Activated CD4-positive, alpha-beta T cell treated with anti-CD3 and anti-CD28 coated beads, Interleukin-2, amount 10 ng/mL, durations not matched to agents 24 days and 14 days (primary cell): Measurements from ENCODE around the gene UBA3. TPM values are rescaled to one million over a fixed set of nuclear protein-coding genes. Genes with fewer than 3 reads are reported as not detected.
A peak's percentile ranks its signal among the peaks of the same experiment; 100 is the strongest.

Experiments
- DNase-seq: peaks from one replicate; pipeline ENCODE4 v3.0.0; 2022
- H3K27ac Mint-ChIP-seq: one replicate; pipeline ENCODE4 v1.8.0; 2022; ENCODE audit warnings: mild to moderate bottlenecking, mixed read lengths
- H3K27me3 Mint-ChIP-seq: one replicate; pipeline ENCODE4 v1.8.0; 2022; ENCODE audit warnings: mixed read lengths
- H3K36me3 Mint-ChIP-seq: one replicate; pipeline ENCODE4 v1.8.0; 2022; ENCODE audit warnings: low read depth, mild to moderate bottlenecking, mixed read lengths
- H3K4me1 Mint-ChIP-seq: one replicate; pipeline ENCODE4 v1.8.0; 2021; ENCODE audit warnings: mixed read lengths
- H3K4me3 Mint-ChIP-seq: one replicate; pipeline ENCODE4 v1.8.0; 2022; ENCODE audit warnings: mild to moderate bottlenecking, moderate library complexity, mixed read lengths
- H3K9me3 Mint-ChIP-seq: one replicate; pipeline ENCODE4 v1.8.0; 2021; ENCODE audit warnings: mixed read lengths
- intact Hi-C: fragments of 100-400 bp; cut with micrococcal nuclease; formaldehyde crosslinking; loops from one replicate; pipeline ENCODE4 v1.15.1; 2023
- total RNA-seq: library from RNA; stranded (reverse); gene quantifications from 2 replicates; pipeline ENCODE4 v1.2.3, GENCODE V29; 2022

Gene UBA3
- total RNA-seq, 1 donor from 2014 or later = 95.3 TPM

DNA sequence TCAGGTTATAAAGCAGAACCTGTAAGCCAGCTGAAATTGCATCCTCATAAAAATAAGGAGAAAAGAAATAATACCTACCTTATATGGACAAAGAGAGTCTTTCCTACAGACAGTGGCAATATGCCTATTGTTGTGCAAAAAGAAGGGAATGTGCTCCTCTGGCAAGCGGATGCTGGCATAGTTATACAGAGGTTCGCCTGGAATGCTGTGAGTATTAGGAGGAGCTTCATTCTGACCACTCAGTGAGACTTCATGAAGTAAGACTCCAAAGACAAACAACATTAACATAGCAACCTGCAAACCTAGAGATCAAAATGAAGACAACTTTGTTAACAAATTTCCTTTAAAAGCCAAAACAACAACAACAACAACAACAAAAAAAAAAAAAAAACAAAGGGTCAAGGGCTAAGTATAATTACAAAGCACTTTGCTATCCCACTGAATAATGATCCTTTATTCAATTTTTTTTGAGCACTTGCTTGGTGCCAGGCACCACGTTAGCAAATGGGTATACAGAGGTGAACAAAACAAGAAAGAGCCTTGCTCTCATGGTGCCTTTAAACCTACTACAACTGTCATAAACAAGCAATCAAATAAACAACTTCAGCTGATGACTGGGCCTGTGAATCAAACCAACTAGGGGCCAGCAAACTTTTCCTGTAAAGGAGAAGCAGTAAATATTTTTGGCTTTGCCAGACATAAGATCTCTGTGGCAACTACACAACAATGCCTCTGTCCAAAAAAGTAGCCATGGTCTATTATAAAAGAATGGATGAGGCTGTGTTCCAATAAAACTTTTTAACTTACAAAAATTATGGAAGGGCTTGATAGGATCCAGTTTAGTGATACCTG is 70.4 kb downstream of the UBA3 start:
- no peak overlapping the region for H3K27ac Mint-ChIP-seq
- no peak for DNase-seq
- peaks cover 8% of the 10 kb centered on the region for H3K4me1 Mint-ChIP-seq
- intact Hi-C loops = no loop called here
- H3K36me3 Mint-ChIP-seq = peaks cover 6% of the 10 kb centered on the region
- no peaks in the 10 kb centered on the region for H3K27me3 Mint-ChIP-seq
- H3K9me3 Mint-ChIP-seq = no peaks in the 10 kb centered on the region
- H3K4me3 Mint-ChIP-seq = no peak overlapping the region

DNA sequence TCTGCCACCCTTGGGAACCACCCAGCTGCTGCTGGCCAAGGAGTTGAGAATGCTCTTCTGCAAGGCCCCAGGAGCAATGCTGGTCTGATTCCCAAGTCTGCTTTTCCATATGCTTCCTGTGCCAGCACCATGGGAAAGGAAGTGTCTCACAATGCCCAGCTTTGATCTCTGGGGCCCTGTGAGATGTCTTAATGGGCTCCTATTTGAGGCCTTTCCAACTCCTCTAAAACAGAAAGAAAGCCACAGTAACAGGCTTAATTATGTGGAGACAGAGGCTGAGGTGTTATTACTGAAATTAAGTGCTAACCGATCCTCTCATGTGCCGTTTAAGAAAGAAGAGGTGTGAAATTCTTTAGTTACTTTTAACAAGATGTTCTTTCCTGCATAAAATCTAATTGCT is 71.2 kb downstream of the UBA3 start:
- Mint-ChIP-seq H3K27me3 (no peaks in the 10 kb centered on the region), H3K27ac (no peak overlapping the region), H3K4me3 (no peak overlapping the region), H3K36me3 (peaks cover 9% of the 10 kb centered on the region), H3K4me1 (peaks cover 5% of the 10 kb centered on the region), H3K9me3 (no peaks in the 10 kb centered on the region)
- peak; percentile 54 for DNase-seq
- intact Hi-C loops = no loop called here

DNA sequence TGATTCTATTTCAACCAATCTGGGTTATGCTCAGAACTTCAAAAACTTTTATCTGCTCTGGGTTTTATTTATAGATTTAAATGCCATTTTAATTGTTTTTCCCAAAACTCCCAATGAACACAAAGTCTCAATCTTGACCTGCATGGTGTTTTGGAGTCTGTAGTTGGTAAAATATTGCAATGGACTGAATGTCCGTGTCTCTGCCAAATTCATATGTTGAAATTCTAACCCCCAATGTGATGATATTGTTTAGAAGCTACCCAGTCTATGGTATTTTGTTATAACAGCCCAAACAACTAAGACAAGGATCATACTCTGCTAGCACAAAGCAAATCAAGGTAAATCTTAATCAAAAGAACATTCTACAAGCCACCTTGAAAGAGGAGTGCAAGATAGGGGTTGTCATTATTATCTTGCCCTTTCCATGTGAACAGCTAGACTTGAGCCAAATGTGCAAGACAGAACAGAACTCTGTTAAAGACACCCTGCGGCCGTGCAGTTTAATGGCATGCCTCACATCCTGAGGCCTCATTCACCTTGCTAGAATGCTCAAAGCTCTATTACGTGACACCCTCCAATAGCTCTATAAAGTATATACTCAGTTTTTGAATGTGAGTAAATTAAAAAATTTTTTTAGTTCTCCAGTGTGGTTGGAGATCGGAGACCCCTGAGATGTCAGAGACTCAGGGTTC is 74.2 kb downstream of the UBA3 start:
- Mint-ChIP-seq H3K27me3 (no peaks in the 10 kb centered on the region), H3K4me3 (no peak overlapping the region), H3K9me3 (no peaks in the 10 kb centered on the region), H3K27ac (no peak overlapping the region), H3K36me3 (peaks cover 15% of the 10 kb centered on the region), H3K4me1 (no peaks in the 10 kb centered on the region)
- DNase-seq = no peak
- intact Hi-C loops = no loop called here

GRCh38 chr3:69005071-69005790 is 74.9 kb downstream of the UBA3 start:
- intact Hi-C loops = no loop called here
- Mint-ChIP-seq H3K27ac (no peak overlapping the region), H3K9me3 (no peaks in the 10 kb centered on the region), H3K27me3 (no peaks in the 10 kb centered on the region), H3K4me1 (no peaks in the 10 kb centered on the region), H3K4me3 (no peak overlapping the region), H3K36me3 (peaks cover 15% of the 10 kb centered on the region)
- peak; percentile 24 for DNase-seq

Other genes with a start within 250 kb of the UBA3 start
- not detected in 2 replicates for gene TAFA4, start 147.8 kb downstream of the UBA3 start, total RNA-seq
- 12.6 and 13.5 TPM in 2 replicates for gene EOGT, start 66.7 kb downstream of the UBA3 start, total RNA-seq
- gene TMF1, start 28.0 kb downstream of the UBA3 start, total RNA-seq = 35.9 and 39.0 TPM in 2 replicates
- 118 and 122 TPM in 2 replicates for gene ARL6IP5, start 4.6 kb upstream of the UBA3 start, total RNA-seq
- gene LMOD3, start 42.2 kb upstream of the UBA3 start, total RNA-seq = not detected in 2 replicates